DMS53 (cell line): ENCODE results near the gene ADAM11.
"Not testable (repeated sequence)": the region's sequence is repeated elsewhere in the genome, so short reads cannot be mapped to it uniquely, and the experiment has no call there.

Source experiments
- DNase-seq: peaks from one replicate; lab custom pipeline; 2025; lab: John Stamatoyannopoulos, UW

ADAM11 gene

GRCh38 chr17:44758414-44759085 lies at the start of gene ADAM11:
Gene ADAM11 (plus strand): TSS chr17:44758988. CDS start chr17:44759200, 212 bp downstream.
- DNase-seq: peak; percentile 58

GRCh38 chr17:44719444-44719843 lies 39.3 kb upstream of the ADAM11 start:
- DNase-seq: no peak

- no peak for DNase-seq
These were observed 36.5 kb upstream of the ADAM11 start for GRCh38 chr17:44722254-44722653.

- DNase-seq: not testable (repeated sequence)
These were observed 32.7 kb upstream of the ADAM11 start for GRCh38 chr17:44726121-44726520.

GRCh38 chr17:44733753-44734152 lies 25.0 kb upstream of the ADAM11 start:
- peak; percentile 45 for DNase-seq

GRCh38 chr17:44734272-44734671 lies 24.5 kb upstream of the ADAM11 start:
- DNase-seq: no peak

GRCh38 chr17:44736551-44737240 lies 22.1 kb upstream of the ADAM11 start:
- no peak for DNase-seq

GRCh38 chr17:44738214-44738906 lies 20.4 kb upstream of the ADAM11 start:
- DNase-seq: peak; percentile 22

GRCh38 chr17:44741316-44741715 lies 17.5 kb upstream of the ADAM11 start:
- DNase-seq: no peak

GRCh38 chr17:44745301-44745700 lies 13.5 kb upstream of the ADAM11 start:
- DNase-seq: no peak

- not testable (repeated sequence) for DNase-seq
These were observed 13.1 kb upstream of the ADAM11 start for GRCh38 chr17:44745738-44746137.

- no peak for DNase-seq
These were observed 11.2 kb upstream of the ADAM11 start for GRCh38 chr17:44747566-44747965.

- no peak for DNase-seq
These were observed 9.5 kb upstream of the ADAM11 start for GRCh38 chr17:44749076-44749979.

GRCh38 chr17:44749980-44750318 lies 8.8 kb upstream of the ADAM11 start:
- DNase-seq: no peak

GRCh38 chr17:44751331-44751730 lies 7.5 kb upstream of the ADAM11 start:
- DNase-seq: no peak

- no peak for DNase-seq
These were observed 7.0 kb upstream of the ADAM11 start for GRCh38 chr17:44751806-44752205.

GRCh38 chr17:44752953-44753861 lies 5.6 kb upstream of the ADAM11 start:
- DNase-seq: no peak

GRCh38 chr17:44754276-44754675 lies 4.5 kb upstream of the ADAM11 start:
- DNase-seq: peak; percentile 35

GRCh38 chr17:44755180-44755579 lies 3.6 kb upstream of the ADAM11 start:
- not testable (repeated sequence) for DNase-seq

GRCh38 chr17:44757045-44757917 lies 1.5 kb upstream of the ADAM11 start:
- DNase-seq: peak; percentile 33
